ENCODE measurements around the gene USP54. TPM values are rescaled to one million over a fixed set of nuclear protein-coding genes. Genes with fewer than 3 reads are reported as not detected.
A peak's percentile ranks its signal among the peaks of the same experiment; 100 is the strongest.

Gene USP54
- total RNA-seq, 3 donors from 2014 or later, result 18.2 to 106 (median 57.0) TPM

- no peaks in the 10 kb centered on the region for H3K36me3 ChIP-seq
- intact Hi-C loops (cut with DNase I; ENCODE audit: low total_unique reads), result no loop called here
- peak overlapping the region in 1 of 2 donors; percentile 98 for H3K27ac ChIP-seq
- H3K4me1 ChIP-seq, result peaks cover 0 to 3% of the 10 kb centered on the region in 2 donors
- H3K27me3 ChIP-seq, result no peaks in the 10 kb centered on the region
- no peak for TF ChIP-seq POLR2A (IDR thresholded peaks at IDR 0.05)
- TF ChIP-seq CTCF (IDR thresholded peaks at IDR 0.05), result no peak
- TF ChIP-seq POLR2AphosphoS5 (IDR thresholded peaks at IDR 0.05), result no peak
- no peak for DNase-seq (ENCODE audit: low spot score in 2 of 2)
- H3K9me3 ChIP-seq, result no peaks in the 10 kb centered on the region
- H3K4me3 ChIP-seq, result peak overlapping the region; percentile 70 to 93 (median 83)
Observed at GRCh38 chr10:73494213-73494612, 96.9 kb downstream of the USP54 start.

GRCh38 chr10:73493781-73494180 lies 97.4 kb downstream of the USP54 start:
- no peaks in the 10 kb centered on the region for H3K9me3 ChIP-seq
- H3K27ac ChIP-seq, result peak overlapping the region in 1 of 2 donors; percentile 11
- H3K4me3 ChIP-seq, result peak overlapping the region; percentile 70 to 93 (median 83)
- peaks cover 0 to 3% of the 10 kb centered on the region in 2 donors for H3K4me1 ChIP-seq
- intact Hi-C loops (cut with DNase I; ENCODE audit: low total_unique reads), result no loop called here
- H3K36me3 ChIP-seq, result no peaks in the 10 kb centered on the region
- no peaks in the 10 kb centered on the region for H3K27me3 ChIP-seq
- no peak for DNase-seq (ENCODE audit: low spot score in 2 of 2)
- TF ChIP-seq POLR2AphosphoS5 (IDR thresholded peaks at IDR 0.05) (no peak), CTCF (IDR thresholded peaks at IDR 0.05) (no peak), POLR2A (IDR thresholded peaks at IDR 0.05) (no peak)

GRCh38 chr10:73486601-73487000 lies 104.5 kb downstream of the USP54 start:
- no peak for DNase-seq (ENCODE audit: low spot score in 2 of 2)
- H3K4me1 ChIP-seq, result no peaks in the 10 kb centered on the region
- intact Hi-C loops (cut with DNase I; ENCODE audit: low total_unique reads), result no loop called here
- no peaks in the 10 kb centered on the region for H3K9me3 ChIP-seq
- no peaks in the 10 kb centered on the region for H3K27me3 ChIP-seq
- no peaks in the 10 kb centered on the region for H3K36me3 ChIP-seq
- TF ChIP-seq POLR2AphosphoS5 (IDR thresholded peaks at IDR 0.05), result no peak
- no peak for TF ChIP-seq CTCF (IDR thresholded peaks at IDR 0.05)
- TF ChIP-seq POLR2A (IDR thresholded peaks at IDR 0.05), result no peak
- H3K27ac ChIP-seq, result no peak overlapping the region
- H3K4me3 ChIP-seq, result no peak overlapping the region

- intact Hi-C loops (cut with DNase I; ENCODE audit: low total_unique reads), result no loop called here
Observed at GRCh38 chr10:73485320-73485719, 105.8 kb downstream of the USP54 start.

GRCh38 chr10:73480158-73480557 lies 111.0 kb downstream of the USP54 start:
- no peaks in the 10 kb centered on the region for H3K36me3 ChIP-seq
- H3K4me1 ChIP-seq, result no peaks in the 10 kb centered on the region
- no peaks in the 10 kb centered on the region for H3K9me3 ChIP-seq
- TF ChIP-seq POLR2A (IDR thresholded peaks at IDR 0.05) (no peak), POLR2AphosphoS5 (IDR thresholded peaks at IDR 0.05) (no peak), CTCF (IDR thresholded peaks at IDR 0.05) (no peak)
- H3K27ac ChIP-seq, result no peak overlapping the region
- no peaks in the 10 kb centered on the region for H3K27me3 ChIP-seq
- no peak overlapping the region for H3K4me3 ChIP-seq
- DNase-seq (ENCODE audit: low spot score in 2 of 2), result no peak
- intact Hi-C loops (cut with DNase I; ENCODE audit: low total_unique reads), result no loop called here

More at GRCh38 chr10:73485320-73485719, 105.8 kb downstream of the USP54 start:
- Histone ChIP-seq H3K4me3 (no peak overlapping the region), H3K27ac (no peak overlapping the region), H3K4me1 (no peaks in the 10 kb centered on the region), H3K36me3 (no peaks in the 10 kb centered on the region), H3K27me3 (no peaks in the 10 kb centered on the region), H3K9me3 (no peaks in the 10 kb centered on the region)
- no peak for TF ChIP-seq CTCF (IDR thresholded peaks at IDR 0.05)
- TF ChIP-seq POLR2AphosphoS5 (IDR thresholded peaks at IDR 0.05), result no peak
- no peak for TF ChIP-seq POLR2A (IDR thresholded peaks at IDR 0.05)
- no peak for DNase-seq (ENCODE audit: low spot score in 2 of 2)

Data from breast epithelium (tissue), 4 donors.